Stimulated activated CD4-positive, alpha-beta T cell treated with anti-CD3 and anti-CD28 coated beads, Interleukin-15, amount 100 ng/mL, for 24 hours (primary cell): Measurements from ENCODE around the gene KBTBD12.

Source experiments
- DNase-seq: peaks from one replicate; pipeline ENCODE4 v3.0.0-alpha.2; 2020

KBTBD12 gene

DNA sequence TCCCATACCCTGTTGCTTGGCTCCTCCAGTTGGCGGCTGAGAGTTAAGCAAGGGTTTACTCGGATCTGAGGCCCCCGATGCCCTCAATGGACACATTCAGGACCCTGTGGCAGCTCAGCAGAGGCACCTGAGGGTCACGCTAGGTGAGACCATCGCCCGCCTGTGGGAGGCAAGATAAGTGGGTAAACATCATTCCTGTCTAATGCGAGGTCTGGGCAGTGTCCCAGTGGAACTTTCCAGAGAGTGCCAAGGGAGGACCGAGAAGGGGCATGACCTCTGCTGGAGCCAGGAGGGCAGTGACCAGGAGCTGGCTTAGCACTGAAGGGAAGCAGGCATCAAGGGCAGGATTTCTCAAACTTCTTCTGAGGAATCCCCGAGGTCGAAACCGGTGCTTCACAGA lies 71.8 kb downstream of the KBTBD12 start:
- no peak for DNase-seq

DNA sequence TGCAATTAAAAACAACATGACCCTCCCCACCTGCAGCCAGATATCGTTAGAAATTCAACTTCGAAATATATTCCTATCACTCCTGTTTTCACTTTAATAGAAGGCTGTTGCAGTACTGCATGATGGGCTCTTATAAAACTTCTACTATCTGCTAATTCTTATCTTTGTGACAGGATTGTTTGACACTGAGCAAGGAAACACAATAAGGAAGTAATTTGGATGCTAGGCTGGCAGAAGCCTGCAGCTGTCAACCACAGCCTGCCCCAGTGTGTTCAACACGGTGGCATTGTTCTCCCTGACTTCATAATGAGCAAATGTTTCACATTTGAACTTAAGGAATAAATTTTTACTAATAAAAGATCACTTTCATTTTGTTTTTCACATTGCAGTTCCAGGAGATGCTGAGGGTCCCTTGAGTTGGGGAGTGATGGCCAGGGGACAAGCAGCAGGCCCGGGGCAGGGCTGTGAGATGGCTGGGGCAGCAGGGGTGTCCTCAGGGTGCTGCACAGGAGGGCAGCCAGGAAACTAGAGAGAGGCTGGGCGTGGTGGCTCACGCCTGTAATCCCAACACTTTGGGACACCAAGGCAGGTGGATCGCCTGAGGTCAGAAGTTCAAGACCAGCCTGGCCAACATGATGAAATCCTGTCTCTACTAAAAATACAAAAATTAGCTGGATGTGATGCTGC lies 72.4 kb downstream of the KBTBD12 start:
- no peak for DNase-seq

DNA sequence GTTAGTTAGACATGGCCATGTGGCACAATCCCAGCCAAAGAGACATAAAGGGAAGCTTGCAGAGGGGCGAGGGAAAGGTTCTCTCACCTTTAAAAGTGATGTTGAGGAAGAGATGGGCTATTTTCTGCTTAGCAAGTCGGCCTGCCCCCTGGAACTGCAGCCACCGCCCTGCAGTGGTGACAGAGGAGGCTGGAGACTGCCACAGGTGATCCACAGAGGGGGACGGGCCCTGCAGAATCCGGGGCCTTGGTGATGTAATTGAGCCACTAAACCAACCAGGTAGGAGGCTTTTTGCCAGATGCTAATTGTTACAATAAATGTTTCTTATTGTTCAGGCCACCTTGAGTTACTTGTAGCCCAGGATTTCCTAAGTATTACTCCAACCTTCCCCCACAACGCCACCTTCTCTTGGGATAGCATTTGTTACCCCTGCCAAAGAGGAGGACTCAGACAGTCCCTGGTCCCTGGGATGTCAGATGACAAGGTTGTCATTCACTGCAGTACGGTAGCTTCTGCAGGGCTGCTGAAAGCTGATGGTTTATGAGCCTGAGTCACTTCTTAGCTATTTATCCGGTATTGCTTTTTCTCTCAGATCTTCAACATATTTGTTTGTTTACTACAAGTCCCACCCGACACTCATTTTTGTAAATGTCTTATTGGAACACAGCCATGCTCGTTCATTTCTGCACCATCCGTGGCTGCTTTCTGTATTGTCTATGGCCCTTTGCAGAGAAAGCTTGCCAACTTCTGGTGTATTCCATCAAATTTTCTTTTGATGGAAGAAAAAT lies 73.9 kb downstream of the KBTBD12 start:
- DNase-seq: no peak

DNA sequence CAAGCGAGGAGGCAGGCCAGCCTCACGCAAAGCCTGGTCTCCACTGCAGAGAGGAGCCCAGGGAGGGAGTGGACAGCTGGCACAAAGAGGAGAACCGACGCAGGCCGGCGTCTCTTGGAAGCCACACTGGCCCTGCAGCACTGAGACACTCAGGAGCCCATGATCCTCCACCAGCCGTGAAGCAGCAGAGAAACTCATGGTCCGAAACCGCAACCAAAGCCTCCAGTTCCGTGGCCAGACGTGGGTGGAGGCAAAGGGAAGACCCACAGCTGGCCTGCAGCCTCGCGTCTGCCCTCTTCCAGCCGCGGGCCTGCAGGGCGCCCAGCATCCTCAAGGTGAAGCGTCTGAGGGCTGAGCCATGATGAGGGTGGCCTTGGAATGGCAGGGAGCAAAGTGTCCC lies 75.0 kb downstream of the KBTBD12 start:
- no peak for DNase-seq

DNA sequence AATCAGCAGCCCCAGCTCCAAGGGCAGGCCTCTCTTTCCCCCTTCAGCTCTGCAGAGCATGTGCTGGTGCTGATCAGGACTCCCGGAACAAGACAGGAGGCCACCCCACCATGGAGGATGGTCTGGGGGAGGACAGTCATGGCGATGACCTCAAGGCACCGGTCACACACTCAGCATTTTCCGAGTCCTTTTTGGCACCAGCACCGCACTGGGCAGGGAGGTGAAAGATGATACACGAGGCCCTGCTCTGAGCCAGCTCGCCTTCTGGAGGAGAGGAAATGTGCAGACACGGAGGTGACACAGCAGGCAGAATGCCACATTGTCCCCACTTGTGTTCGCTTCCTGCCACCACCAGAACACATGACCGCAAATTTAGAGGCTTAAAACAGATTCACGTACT lies 75.4 kb downstream of the KBTBD12 start:
- DNase-seq: no peak

DNA sequence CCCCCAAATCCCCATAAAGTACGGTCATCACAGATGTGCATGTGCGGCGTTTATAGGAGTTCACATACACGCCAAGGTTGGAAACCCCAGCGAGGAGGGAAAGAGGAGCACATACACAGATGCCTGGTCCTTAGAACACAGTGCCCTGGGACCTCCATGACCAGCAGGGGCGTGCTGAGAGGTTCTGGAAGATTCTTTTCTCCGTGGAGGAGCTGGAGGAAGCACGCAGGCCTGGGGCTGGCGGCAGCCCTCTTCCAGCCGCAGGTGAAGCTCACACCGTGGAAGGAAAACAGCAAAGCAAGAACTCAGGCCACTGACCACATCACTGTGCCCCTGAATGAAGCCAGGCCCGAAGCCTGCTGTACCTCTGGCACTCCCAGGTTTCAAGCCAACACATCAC lies 76.2 kb downstream of the KBTBD12 start:
- DNase-seq: no peak

DNA sequence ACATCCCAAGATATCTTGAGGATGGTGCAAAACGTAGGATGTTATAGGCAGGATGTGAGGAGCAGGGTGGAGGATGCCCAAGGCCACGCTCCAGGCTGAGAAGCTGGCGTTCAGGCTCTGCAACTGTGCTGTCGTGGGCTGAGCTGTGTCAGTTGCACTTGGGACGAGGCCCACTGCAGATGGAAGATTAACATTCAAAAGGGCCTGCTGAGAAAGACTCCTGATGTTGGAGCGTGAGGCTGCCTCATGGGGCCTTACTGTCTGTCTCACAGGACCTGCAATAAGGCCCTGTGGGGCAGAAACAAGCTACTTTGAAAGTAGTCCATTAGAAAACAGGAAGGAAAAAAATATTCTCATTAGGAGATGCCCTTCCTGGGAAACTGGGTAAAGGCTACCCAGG lies 76.6 kb downstream of the KBTBD12 start:
- no peak for DNase-seq

DNA sequence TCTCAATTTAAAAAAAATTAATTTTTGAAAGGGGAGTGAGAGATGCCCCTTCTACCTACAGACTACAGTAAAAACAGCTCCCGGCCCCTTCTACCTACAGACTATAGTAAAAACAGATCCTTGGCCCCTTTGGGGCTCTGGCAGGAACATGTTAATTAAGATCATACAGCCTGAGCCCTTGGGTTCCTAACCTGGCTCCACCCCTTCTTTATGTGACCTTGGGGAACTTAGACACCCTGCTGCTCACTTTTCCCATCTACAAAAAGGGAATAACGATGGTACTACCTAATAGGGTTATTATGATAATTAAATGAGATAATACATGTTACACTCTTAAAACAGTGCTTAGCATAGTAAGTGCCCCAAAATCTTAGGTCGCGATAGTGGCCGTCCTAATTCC lies 77.1 kb downstream of the KBTBD12 start:
- no peak for DNase-seq

DNA sequence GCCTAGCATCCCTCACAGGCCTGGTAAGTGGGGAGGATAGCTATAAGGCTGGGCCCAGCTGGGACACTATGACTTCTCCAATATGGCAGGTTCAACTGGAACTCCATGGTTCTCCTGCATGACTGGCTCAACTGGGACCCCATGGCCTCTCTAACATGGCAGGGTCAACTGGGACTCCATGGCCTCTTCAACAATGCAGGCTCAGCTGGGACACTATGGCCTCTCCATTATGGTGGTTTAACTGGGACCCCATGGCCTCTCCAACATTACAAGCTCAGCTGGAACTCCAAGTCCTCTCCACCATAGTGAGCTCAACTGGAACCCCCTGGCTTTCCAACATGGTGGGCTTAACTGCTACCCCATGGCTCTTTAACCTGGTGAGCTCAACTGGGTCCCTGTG lies 79.0 kb downstream of the KBTBD12 start:
- DNase-seq: no peak

DNA sequence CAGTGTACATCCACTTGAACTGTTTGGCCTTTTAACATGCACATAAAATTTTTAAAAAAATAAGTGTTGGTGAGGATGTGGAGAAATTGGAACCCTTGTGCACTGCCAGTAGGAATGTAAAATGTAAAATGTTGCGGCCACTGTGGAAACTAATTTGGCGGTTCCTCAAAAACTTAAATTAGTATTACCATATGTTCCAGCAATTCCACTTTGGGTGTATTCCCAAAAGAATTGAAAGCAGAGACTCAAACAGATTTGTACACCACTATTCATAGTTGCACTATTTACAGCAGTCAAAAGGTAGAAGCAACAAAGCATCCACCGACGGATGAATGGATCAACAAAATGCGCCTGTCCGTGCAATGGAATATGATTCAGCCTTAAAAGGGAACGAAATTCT lies 82.0 kb downstream of the KBTBD12 start:
- DNase-seq: no peak

DNA sequence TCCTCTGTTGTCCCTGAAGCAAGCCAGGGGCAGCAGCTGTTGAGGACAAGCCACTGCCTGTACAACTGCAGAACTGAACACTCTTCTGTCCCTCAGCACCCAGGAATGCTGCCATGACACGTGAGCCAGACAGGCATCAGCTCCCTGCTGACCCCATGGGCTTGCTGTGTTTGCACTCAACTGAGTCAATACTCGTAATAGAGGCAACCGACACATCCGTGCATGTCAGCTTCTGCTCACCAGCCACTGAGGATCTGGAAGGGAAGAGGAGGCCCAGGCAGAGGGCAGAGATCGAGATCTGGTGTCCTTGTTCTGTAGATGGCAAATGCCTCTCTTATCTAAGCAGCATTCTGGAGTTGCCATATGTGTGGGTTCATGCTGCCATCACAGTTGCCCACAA lies 82.9 kb downstream of the KBTBD12 start:
- no peak for DNase-seq

DNA sequence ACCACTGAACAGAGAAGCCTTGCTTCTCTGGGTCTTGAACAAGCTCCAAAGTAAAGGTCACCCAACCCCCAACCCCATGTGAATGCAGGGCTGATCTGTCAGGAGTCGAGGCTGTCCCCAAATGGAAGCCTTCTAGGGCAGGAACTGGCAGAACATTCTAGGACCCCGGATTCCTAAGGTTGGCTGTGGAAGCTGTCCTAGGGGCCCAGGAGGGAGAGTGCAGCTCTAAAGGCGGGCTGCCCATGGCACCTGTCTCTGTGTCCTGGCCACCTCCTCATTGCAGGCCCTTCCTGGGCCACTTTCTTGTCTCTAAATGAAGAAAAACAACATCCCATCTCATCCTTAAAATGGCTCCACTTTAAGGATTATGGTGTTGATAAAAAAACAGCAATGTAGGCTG lies 83.6 kb downstream of the KBTBD12 start:
- DNase-seq: no peak

DNA sequence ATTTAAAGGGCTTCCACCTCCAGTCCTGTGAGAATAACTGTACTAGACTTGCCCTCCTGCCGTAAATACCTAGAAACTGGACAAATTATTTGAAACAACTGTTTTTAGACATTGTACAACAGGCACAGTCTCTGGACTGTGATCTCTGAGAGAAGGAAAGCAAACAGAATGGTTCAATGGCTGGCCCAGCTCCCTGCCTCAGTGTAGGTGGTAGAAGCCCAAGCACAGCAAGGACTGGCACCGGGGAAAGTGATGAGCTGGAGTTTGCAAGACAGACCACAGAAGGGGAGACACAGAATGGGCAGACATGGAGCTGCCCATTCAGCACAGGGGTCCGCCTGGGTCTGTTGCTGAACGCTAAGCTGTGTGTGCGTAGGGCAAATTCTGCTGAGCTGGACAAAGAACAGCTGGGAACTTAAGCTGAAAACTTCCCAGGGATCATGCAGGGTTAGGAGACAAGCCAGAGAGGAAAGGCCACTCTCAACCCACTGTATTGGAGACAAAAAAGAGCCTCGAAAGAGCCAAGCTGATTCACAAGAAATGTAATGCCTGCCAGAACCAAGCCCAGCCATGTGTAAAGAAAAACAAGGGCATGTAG lies 84.6 kb downstream of the KBTBD12 start:
- no peak for DNase-seq

DNA sequence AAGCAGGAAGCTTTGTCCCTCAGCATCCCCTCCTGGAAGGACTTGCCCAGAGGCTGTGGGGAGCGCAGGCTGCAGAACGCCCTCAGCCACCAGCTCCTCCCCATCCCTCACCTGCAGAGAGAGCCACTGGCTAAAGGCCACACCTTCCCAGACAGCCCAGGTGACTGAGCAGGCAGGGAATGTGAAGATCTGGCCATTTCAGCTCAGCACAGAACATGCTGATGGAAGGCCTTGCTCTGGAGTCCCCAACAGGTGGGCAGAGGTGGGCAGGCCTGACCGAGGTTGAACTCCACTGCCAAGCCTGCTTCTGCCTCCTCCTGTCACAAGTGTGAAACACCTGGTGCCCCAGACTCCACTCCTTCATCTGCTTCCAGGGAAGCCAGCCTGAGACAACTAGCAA lies 86.5 kb downstream of the KBTBD12 start:
- no peak for DNase-seq

DNA sequence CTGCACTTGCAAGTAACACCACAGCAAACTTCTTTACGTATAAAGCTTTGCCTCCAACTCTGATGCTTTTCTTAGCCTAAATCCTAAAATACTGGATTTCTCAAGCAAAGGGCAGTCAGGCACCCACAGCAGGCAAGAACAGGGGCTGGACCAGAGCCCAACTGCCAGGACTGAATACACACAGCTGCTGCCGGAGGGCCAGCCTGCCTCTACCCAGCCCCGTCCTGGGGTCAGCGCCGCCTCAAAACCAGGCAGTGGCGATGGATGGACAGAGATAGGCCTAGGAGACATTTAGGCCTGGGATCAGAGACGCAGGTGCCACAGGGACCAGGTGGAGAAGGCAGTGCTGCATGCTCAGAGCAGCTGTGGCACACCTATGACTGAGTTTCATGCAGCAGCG lies 89.6 kb downstream of the KBTBD12 start:
- no peak for DNase-seq

DNA sequence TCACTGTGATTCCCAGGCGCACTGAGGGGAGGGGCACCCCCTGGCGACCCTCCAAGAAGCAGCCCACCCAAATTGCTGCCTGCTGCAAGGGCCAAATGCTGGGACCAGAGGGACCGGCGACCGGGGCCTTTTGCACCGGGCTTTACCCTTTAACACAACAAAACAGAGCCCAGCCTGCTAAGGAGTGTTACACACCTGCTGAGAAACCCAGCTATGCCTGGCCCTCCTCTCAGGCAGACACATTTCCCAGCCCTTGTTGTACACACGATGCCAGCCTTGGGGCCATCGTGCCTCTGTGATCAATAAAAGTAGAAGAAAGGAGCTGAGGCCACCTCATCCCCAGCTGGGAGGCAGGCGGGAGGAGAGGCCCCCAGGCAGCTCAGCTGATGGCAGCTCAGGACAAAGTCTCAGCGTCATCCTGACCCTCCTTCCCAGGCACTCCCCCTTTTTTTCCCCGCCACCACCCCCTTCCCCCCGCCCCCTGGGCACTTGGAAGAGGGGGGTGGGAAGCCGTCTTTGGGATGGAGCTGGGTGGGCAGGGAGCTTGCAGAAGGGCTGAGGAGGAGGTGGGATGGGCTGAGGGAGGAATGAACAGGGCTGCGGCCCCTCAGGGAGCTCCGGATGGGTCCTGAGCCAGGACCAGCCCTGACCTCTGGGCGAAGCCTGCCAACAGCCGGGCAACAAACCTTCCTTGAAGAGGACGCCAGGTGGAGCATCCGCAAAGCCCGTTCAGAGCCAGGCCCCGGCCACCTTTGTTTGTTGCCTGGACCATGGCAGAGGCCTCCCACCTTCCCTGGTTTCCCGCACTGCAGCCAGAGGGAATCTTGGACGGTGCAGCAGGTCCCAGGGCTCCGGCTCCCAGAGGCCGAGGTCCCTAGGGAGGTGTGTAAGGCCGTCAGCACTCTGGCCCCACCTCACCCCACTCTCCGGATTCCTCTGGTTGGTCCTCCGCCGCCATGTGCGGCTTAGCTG lies 91.3 kb downstream of the KBTBD12 start:
- no peak for DNase-seq

DNA sequence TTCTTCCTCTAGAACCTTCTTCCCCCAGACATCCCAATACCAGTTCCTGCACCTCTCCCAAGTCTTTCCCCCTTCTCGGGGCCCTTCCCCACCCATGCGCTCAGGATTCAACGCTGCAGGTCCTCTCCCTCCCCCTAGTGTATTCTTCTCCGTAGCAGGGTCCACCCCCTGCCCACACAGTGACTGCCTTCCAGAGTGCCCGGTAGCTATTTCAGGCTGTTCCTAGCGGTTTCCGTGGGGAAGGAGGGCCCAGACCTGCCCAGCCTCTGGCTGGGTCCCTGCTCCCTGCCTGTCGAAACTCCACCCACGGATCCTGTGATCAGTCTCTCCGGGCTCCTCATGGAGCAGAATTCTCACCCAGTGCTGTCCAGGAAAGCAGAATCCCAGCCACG lies 92.0 kb downstream of the KBTBD12 start:
- no peak for DNase-seq

DNA sequence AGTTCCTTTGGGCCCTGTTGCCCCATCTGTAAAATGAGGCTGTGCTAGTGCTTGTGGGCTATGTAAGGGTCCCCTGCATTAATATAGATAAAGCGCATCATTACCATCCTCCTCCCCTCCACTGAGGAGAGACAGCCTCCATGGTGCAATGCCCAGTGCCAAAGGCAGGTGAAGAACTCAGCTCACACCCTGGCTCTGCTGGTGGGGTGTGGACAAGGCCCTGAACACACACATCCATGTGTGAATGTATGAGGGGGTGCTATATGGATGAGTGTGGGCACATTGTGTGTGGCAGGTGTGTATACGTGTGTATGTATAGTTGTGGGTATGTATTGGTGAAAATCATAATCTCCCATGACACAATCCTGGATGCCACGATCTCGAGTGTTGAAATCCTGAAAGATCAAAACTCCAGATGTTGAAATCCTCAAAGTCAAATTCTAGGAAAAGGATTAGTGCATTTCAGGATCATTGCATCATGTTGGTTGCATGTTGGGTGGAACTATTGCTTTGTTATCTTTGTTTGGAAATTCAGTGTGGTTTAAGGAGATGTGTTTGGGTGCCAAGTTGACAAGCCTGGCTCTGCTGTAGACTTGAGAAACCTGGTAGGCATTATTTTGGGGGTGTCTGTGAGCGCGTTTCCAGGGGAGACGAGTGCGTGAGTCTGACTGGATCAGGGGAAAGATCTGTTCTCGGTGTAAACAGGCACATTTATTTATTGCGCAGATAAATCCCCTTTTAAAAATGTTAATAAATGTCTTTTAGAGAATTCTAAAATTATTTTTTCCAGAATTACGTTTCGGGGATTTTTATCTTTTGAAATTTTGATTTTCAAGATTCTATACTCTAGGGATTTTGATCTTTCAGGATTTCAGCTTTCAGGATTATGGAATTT lies 95.2 kb downstream of the KBTBD12 start:
- no peak for DNase-seq

DNA sequence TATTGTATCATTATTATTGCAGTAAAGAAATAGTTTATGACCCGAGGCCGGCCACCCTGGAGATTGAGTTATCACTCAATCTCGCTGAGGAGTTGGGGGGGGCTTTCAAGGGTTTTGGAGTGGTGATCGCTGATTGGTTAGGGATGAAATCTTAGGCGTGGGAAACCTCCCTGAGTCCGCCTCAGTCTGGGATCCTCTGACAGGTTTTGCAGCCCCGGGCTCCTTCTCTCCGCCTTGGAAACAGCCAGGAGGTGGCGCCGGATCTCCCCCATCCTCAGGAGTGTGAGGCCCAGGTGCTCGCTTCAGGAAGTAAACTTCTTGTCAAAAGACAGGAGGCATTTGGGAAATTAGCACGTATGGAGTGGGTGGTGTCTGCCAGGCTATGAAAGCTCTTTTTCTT lies 96.1 kb downstream of the KBTBD12 start:
- DNase-seq: peak; percentile 30

DNA sequence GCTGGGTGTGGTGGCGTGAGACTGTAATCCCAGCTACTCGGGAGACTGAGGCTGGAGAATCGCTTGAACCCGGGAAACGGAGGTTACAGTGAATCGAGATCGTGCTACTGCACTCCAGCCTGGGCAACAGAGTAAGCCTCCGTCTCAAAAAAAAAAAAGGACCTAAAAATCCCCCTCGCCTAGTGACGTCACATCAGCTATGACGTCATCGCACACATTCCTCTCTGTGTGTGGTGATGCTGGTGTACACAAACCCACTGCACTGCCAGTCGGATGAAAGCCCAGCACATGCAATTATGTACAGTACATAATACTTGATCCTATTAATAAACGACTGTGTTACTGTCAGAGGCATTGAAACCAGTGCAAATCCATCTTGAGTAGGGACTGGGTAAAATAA lies 97.0 kb downstream of the KBTBD12 start:
- no peak for DNase-seq

DNA sequence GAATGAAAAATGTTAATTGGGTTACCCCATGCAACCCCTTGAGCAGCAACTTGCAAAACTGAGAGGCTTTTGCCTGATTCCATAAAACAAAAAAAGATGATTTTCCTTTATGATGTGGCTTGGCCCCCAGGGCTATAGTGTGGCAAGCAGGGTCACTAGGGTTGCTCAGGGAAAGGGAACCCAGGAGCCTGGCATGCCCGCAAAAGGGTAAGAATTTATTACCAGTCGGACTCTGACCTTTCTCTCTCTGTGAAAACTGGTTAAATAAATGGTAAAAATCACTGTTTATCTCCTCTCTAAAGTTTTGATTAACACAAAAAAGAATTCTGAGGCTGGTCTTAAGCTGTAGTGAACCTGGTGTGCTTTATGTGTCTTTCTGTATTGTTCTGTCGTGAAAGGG lies 99.5 kb downstream of the KBTBD12 start:
- no peak for DNase-seq

DNA sequence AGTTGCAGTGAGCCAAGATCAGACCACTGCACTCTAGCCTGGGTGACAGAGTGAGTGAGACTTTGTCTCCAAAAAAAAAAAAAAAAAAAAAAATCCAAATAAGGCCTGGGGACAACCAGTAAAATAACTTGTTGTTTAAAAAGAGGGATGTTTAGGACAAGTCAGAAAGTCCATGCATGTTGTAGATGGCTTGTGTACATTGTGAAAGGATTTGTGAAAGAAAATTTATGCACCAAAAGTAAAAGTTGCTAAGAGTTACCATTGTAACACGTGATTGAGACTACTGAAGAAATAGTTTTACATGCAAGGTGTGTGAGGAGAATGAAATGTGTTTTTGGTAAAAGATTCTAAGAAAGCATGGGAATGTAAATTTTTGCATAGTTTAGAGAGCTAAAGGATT lies 101.5 kb downstream of the KBTBD12 start:
- no peak for DNase-seq
